ENCODE measurements around the gene SNUPN. TPM values are rescaled to one million over a fixed set of nuclear protein-coding genes. Genes with fewer than 3 reads are reported as not detected.

SNUPN gene
- 10 to 100 TPM; 14.1 to 30.4 (median 22.4) TPM for total RNA-seq

GRCh38 chr15:75625542-75626347 is at the start of gene SNUPN:
Gene SNUPN, minus strand, starts transcription at chr15:75625725. Its CDS starts 4,674 bp downstream, at chr15:75621051.
- peak; percentile 89 to 93 for TF ChIP-seq POLR2AphosphoS5 (IDR thresholded peaks at IDR 0.05)
- peak in 3 of 4 donors; percentile 19 to 73 (median 33) for TF ChIP-seq POLR2A (IDR thresholded peaks at IDR 0.05)
- peak in 1 of 6 experiments; percentile 14 for TF ChIP-seq CTCF (IDR thresholded peaks at IDR 0.05)
- TF ChIP-seq EP300 (IDR thresholded peaks at IDR 0.05) = peak in 1 of 4 donors; percentile 57
- Histone ChIP-seq H3K4me3 (peak within 1 kb of the TSS; percentile 78 to 95 (median 92)), H3K27me3 (no peaks in the 10 kb centered on the region), H3K9me3 (no peaks in the 10 kb centered on the region), H3K4me1 (peaks cover 16 to 26% (median 21%) of the 10 kb centered on the region in 4 donors), H3K27ac (peak within 1 kb of the TSS; percentile 91 to 99 (median 96)), H3K36me3 (no peaks in the 10 kb centered on the region)
- DNase-seq = peak; percentile 98
- peak; percentile 95 to 98 for ATAC-seq (ENCODE audit: low FRiP score in 2 of 2)
- WGBS, 2 donors = 1 to 4% methylated on average over 20 to 34 of the region's 47 CpGs

- WGBS, 2 donors = 79 to 82% methylated on average over 2 to 8 of the region's 8 CpGs
- Histone ChIP-seq H3K36me3 (no peaks in the 10 kb centered on the region), H3K27ac (peak overlapping the region in 2 of 4 donors; percentile 67 to 87), H3K27me3 (no peaks in the 10 kb centered on the region), H3K4me1 (peaks cover 12 to 23% (median 20%) of the 10 kb centered on the region in 4 donors), H3K9me3 (no peaks in the 10 kb centered on the region), H3K4me3 (no peak overlapping the region)
- TF ChIP-seq POLR2AphosphoS5 (IDR thresholded peaks at IDR 0.05) = no peak
- no peak for TF ChIP-seq CTCF (IDR thresholded peaks at IDR 0.05)
- no peak for TF ChIP-seq POLR2A (IDR thresholded peaks at IDR 0.05)
- TF ChIP-seq EP300 (IDR thresholded peaks at IDR 0.05) = no peak
- no peak for ATAC-seq (ENCODE audit: low FRiP score in 2 of 2)
- DNase-seq = peak in 1 of 2 donors; percentile 79
These were observed 48.8 kb upstream of the SNUPN start for GRCh38 chr15:75674366-75674765.

GRCh38 chr15:75673426-75674235 is 48.1 kb upstream of the SNUPN start:
- H3K27ac ChIP-seq = peak overlapping the region; percentile 58 to 87 (median 70)
- TF ChIP-seq CTCF (IDR thresholded peaks at IDR 0.05) (no peak), POLR2AphosphoS5 (IDR thresholded peaks at IDR 0.05) (peak in 1 of 2 donors; percentile 13)
- no peaks in the 10 kb centered on the region for H3K36me3 ChIP-seq
- H3K4me3 ChIP-seq = no peak overlapping the region
- no peaks in the 10 kb centered on the region for H3K27me3 ChIP-seq
- H3K4me1 ChIP-seq = peaks cover 12 to 23% (median 20%) of the 10 kb centered on the region in 4 donors
- 70 to 73% methylated on average over 10 of the region's 10 CpGs for WGBS, 2 donors
- peak; percentile 68 to 80 for ATAC-seq (ENCODE audit: low FRiP score in 2 of 2)
- DNase-seq = peak in 1 of 2 donors; percentile 39
- H3K9me3 ChIP-seq = no peaks in the 10 kb centered on the region

GRCh38 chr15:75672646-75673425 is 47.3 kb upstream of the SNUPN start:
- peaks cover 14 to 26% (median 21%) of the 10 kb centered on the region in 4 donors for H3K4me1 ChIP-seq
- peak in 1 of 2 donors; percentile 76 for DNase-seq
- ATAC-seq (ENCODE audit: low FRiP score in 2 of 2) = peak; percentile 17 to 58
- WGBS, 2 donors = 70 to 74% methylated on average over 6 to 13 of the region's 14 CpGs
- H3K4me3 ChIP-seq = no peak overlapping the region
- no peak for TF ChIP-seq POLR2AphosphoS5 (IDR thresholded peaks at IDR 0.05)
- no peaks in the 10 kb centered on the region for H3K27me3 ChIP-seq
- H3K9me3 ChIP-seq = no peaks in the 10 kb centered on the region
- no peaks in the 10 kb centered on the region for H3K36me3 ChIP-seq
- peak overlapping the region; percentile 58 to 87 (median 70) for H3K27ac ChIP-seq

All from upper lobe of left lung (tissue), 6 donors.